ENCODE data around the gene ACTN3.

- TF ChIP-seq YY1 (IDR thresholded peaks at IDR 0.05; ENCODE audit: insufficient read depth, insufficient read length) (no peak), ZNF274 (IDR thresholded peaks at IDR 0.05; ENCODE audit: low read depth, low read length) (no peak)
These were observed 7.9 kb downstream of the ACTN3 start for GRCh38 chr11:66554602-66555001.
